CD4-positive, alpha-beta T cell treated with Interleukin-15 for 4 hours (primary cell): Measurements from ENCODE around the gene PSME3IP1.

Source experiments
- DNase-seq: peaks from one replicate; pipeline ENCODE4 v3.0.0-alpha.2; 2020; ENCODE audit warnings: low spot score

Gene PSME3IP1

GRCh38 chr16:57167538-57167937, 18.3 kb downstream of the PSME3IP1 start:
- no peak for DNase-seq

DNA sequence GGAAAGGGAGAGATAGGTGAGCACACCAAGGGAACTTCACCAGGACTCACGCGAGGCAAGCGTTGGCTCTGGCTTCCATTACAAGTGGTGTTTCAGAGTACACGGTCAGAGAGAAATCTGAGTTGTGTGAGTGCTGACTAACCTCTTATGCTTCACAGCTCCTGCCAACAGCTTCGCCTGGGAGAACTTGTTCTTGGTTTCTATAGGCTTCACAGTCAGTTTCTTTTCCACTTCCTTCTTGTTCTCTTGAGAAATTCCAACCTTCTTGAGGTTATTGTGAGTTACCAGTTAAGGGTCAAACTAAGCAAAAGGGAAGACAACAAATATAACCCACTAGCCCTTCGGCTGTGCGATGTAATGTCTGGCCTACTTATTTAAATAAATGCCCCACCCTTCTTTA, 18.9 kb downstream of the PSME3IP1 start:
- no peak for DNase-seq

- no peak for DNase-seq
Measured at GRCh38 chr16:57166451-57166850, 19.4 kb downstream of the PSME3IP1 start.

DNA sequence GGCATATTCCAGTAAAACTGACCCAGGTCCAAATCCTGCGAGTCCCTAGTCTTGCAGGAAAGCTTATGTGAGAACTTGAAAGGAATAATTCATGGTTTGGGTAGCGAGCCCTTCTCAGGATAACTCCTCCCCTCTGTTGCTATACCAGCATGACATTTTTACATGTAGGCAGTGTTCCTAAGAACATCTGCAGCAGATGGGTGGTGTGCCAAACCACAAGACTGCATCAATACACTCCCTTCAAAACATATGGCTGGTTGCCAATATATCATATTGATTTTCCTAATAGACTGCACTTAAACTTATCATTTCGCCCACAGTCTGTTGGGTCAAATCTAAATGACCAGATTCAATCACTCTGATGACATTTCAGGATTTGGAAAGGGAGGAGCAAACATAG, 19.9 kb downstream of the PSME3IP1 start:
- no peak for DNase-seq

- DNase-seq: no peak
Measured at GRCh38 chr16:57165483-57165882, 20.4 kb downstream of the PSME3IP1 start.

GRCh38 chr16:57163842-57164241, 22.0 kb downstream of the PSME3IP1 start:
- DNase-seq: no peak

GRCh38 chr16:57159447-57159846, 26.4 kb downstream of the PSME3IP1 start:
- DNase-seq: no peak

- no peak for DNase-seq
Measured at GRCh38 chr16:57157533-57157932, 28.3 kb downstream of the PSME3IP1 start.

- DNase-seq: no peak
Measured at GRCh38 chr16:57156351-57156703, 29.5 kb downstream of the PSME3IP1 start.

DNA sequence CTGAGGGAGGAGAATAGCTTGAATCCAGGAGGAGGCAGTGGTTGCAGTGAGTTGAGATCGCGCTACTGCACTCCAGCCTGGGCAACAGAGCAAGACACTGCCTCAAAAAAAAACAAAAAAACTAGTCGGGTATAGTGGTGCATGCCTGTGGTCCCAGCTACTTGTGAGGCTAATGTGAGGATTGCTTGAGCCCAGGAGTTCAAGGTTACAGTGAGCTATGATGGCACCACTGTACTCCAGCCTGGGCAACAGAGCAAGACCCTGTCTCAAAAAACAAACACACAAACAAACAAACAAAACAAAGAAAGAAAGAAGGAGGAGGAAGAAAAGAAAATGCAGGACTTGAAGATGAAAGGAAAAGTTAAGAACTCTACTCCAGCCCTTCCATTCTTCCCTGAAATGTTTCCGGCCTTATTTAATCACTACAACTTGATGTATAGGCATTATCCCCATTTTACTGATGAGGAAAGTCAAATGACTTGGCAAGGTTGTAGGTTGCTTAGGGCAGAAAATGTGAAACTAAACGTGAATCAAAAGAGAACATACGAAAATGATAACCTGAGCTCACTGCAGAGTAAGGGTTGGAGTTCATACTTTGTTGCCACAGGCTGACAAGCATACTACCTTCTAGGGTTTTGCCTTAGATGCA, 30.0 kb downstream of the PSME3IP1 start:
- DNase-seq: no peak

DNA sequence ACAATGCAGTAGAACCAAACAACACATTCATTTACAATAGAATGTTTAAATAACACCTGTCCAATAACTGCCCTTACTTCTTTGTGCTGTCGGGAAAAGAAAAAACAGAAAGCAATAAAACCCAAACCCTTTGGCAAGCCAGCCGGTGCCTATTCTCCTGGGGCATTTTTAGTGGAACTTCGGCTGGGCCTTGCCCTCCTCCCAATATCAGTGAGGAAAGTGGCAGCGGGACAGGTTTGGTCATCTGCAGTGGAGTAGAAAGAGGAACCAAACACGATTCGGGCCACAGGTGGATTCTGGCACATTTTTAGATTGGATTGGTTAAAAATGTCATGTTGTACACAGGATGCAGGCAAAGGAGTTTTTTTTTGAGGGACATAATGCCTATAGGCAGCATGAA, 32.0 kb downstream of the PSME3IP1 start:
- no peak for DNase-seq

- DNase-seq: no peak
Measured at GRCh38 chr16:57152096-57153093, 33.4 kb downstream of the PSME3IP1 start.

GRCh38 chr16:57151369-57151768, 34.5 kb downstream of the PSME3IP1 start:
- no peak for DNase-seq

DNA sequence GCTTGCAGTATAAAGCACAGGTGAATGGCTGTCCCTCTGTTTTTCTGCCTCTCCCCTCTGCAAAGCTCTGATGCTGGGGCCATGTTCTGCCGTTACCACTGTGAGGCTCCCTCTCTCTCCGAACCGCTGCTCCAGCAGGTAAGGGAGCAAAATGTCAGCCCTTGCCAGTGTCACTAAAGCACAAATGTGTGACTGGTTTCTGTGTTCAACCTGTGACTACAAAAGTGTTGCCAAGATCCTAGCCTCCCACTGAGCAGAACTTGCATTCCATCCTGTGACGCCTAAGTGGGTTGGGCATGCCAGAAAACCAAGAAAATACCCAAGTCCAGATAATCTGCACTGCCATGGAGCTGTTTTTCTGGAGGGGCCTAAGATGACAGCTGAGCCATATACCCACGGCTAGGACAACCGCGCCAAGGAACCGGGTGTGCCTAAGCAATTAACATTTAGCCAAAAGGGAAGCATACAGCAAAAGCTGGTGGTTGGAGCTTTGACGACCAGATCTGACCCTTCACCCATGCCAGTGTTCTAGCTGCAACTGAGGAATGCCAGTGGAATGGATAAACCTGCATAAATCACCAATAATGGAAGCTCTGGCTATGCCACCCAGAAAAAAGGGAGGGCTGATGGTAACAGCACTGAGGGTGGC, 35.0 kb downstream of the PSME3IP1 start:
- DNase-seq: no peak

GRCh38 chr16:57149391-57149790, 36.4 kb downstream of the PSME3IP1 start:
- no peak for DNase-seq

- DNase-seq: no peak
Measured at GRCh38 chr16:57148481-57148880, 37.4 kb downstream of the PSME3IP1 start.

DNA sequence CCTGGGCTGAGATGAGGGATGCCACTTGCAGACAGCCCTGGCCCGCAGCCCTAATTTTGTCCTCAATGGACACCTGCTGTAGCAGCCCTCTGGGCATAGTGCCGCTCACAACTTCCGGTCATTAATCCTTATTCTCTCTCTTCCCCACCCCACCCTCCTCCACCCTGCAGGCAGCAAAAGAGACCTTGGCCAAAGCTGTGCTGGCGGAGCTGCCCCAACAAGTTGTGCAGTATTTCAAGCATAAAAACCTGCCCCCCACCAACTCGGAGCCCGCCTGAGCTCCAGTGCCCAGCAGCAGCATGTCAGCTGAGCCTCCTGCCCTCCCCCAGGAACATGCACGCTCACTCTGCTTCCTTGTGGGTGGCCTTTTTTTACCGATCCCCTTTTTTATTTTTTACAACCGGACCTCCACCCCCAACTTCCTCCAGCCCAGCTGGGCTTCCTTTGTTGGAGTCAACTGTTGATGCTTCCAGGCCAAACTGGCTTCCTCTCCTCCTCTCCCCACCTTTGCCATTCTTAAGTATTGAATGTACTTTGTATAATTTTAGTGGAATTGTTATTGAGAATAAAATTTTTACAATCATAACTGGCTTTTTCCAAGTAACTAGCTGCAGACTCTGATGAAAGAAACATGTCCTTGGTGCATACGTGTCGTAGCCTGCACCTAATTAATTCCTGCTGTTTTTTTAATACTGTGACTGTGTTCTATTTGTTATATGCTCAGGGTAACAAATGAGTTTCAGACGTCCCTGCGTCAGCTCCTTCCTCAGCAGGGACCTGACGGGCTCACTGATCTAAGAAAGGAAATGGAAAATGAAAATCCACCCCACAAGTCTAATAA, 38.2 kb downstream of the PSME3IP1 start:
- DNase-seq: no peak

- DNase-seq: no peak
Measured at GRCh38 chr16:57146735-57147134, 39.1 kb downstream of the PSME3IP1 start.

DNA sequence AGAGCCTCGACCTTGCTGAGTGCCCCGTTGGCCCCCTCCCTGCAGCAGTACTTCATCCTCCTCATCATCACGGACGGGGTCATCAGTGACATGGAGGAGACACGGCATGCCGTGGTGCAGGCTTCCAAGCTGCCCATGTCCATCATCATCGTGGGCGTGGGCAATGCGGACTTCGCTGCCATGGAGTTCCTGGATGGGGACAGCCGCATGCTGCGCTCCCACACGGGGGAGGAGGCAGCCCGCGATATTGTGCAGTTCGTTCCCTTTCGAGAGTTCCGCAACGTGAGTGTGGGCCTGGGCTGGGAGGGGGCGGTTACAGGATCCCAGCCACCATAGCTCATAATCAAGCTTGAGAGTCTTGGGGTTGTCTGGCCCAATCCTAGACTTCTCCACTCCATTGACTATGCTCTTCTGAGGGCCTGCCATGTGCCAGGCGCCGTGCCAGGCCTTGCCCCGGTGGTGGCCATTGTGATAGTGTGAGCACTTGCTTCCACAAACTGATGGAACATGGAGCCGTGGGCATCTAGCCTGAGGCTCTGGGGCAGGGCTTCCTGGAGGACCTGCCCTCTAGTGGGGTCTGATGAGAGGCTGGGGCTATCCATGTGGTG, 39.7 kb downstream of the PSME3IP1 start:
- DNase-seq: no peak

GRCh38 chr16:57145046-57146021, 40.5 kb downstream of the PSME3IP1 start:
- no peak for DNase-seq
